ENCODE data around the gene PSAP.
"Not testable (repeated sequence)": the region's sequence is repeated elsewhere in the genome, so short reads cannot be mapped to it uniquely, and the experiment has no call there.

PSAP gene

DNA sequence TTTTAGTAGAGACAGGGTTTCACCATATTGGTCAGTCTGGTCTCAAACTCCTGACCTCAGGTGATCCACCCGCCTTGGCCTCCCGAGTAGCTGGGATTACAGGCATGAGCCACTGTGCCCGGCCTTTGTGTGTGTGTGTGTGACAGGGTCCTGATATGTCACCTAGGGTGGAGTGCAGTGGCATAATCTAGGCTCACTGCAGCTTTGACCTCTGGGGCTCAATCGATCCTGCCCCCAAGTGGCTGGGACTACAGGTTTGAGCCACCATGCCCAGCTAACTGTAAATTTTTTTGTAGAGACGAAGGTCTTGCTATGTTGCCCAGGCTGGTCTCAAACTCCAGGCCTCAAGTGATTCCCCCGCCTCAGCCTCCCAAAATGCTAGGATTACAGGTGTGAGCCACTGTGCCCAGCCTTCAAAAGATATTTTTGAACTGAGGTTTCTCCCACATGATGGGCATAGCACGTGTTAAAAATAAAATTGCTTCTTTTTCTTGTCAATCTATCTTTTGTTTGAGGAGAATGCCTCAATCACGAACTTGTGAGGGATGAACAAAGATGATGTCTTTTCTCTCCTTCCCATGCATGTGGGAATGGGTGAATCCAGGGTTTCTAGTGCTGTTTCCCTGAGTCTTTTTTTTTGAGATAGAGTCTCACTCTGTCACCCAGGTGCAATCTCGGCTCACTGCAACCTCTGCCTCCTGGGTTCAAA lies 30.8 kb upstream of the PSAP start:
- no peaks in the 10 kb centered on the region for H3K9me3 ChIP-seq
- H3K4me1 ChIP-seq = peaks cover 4% of the 10 kb centered on the region
- in situ Hi-C loops (cut with MboI; ENCODE audit: low sequenced_read_pairs) = no loop called here
- DNase-seq (ENCODE audit: low spot score in 2 of 2) = no peak
- no peaks in the 10 kb centered on the region for H3K27me3 ChIP-seq (ENCODE audit: low read depth)
- H3K4me3 ChIP-seq = no peak overlapping the region
- no peaks in the 10 kb centered on the region for H3K36me3 ChIP-seq (replicated peaks)

DNA sequence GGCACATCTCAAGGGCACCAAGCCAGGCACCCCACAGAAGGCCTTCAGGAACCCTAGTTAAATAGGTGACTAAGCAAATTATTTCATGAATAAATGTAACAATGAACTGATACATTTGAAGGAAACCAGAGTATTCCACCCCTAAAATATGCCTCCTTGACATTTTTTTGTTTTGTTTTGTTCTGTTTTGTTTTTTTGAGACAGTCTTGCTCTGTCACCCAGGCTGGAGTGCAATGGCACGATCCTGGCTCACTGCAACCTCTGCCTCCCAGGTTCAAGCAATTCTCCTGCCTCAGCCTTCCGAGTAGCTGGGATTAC lies 30.2 kb upstream of the PSAP start:
- H3K9me3 ChIP-seq; H3K4me3 ChIP-seq; DNase-seq (ENCODE audit: low spot score in 2 of 2); H3K27me3 ChIP-seq (ENCODE audit: low read depth); H3K4me1 ChIP-seq; H3K36me3 ChIP-seq (replicated peaks); in situ Hi-C loops (cut with MboI; ENCODE audit: low sequenced_read_pairs): not testable (repeated sequence)

DNA sequence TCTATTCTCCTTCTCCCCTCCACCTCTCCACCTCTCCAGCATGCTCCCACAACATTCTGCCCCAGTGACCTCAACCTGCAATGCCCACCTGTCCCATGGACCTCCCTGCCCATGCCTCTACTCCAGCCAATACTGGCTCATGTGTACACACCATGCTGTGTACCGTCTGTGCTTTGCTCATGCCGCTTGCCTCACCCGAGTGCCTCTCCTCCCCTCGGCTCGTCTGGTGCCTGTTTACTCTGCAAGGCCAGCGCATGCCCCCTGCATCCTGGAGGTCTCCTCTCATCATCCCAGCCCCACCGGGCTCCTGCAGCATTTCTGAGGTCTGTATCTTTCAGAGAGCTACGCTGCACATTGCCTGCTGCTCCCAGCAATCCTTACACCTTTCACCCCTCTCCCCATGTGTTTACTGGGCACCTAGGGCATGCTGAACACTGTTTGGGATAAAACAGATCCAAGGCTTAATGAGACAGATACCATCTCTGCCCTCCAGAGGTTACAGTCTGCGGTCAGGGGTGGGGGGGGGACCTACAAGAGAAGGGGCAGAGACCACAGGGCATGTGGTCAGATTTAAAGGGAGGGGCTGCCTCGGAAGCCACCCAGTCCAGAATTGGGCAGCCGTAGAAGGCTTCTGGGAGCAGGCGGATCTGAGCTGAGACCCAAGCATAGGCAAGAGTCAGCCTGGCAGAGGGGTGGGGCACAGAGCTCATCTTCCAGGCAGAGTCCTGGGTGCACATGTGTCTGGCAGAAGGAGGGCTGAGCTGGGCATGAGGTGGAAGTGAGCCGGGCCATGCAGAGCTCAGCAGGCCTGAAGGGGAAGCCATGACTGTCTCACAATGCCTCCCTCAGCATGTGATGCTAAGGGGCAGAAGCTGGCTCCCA lies 29.6 kb upstream of the PSAP start:
- no peak for DNase-seq (ENCODE audit: low spot score in 2 of 2)
- Histone ChIP-seq H3K4me3 (no peak overlapping the region), H3K36me3 (replicated peaks) (no peaks in the 10 kb centered on the region), H3K4me1 (peaks cover 4% of the 10 kb centered on the region), H3K27me3 (ENCODE audit: low read depth) (no peaks in the 10 kb centered on the region), H3K9me3 (no peaks in the 10 kb centered on the region)
- in situ Hi-C loops (cut with MboI; ENCODE audit: low sequenced_read_pairs) = no loop called here

DNA sequence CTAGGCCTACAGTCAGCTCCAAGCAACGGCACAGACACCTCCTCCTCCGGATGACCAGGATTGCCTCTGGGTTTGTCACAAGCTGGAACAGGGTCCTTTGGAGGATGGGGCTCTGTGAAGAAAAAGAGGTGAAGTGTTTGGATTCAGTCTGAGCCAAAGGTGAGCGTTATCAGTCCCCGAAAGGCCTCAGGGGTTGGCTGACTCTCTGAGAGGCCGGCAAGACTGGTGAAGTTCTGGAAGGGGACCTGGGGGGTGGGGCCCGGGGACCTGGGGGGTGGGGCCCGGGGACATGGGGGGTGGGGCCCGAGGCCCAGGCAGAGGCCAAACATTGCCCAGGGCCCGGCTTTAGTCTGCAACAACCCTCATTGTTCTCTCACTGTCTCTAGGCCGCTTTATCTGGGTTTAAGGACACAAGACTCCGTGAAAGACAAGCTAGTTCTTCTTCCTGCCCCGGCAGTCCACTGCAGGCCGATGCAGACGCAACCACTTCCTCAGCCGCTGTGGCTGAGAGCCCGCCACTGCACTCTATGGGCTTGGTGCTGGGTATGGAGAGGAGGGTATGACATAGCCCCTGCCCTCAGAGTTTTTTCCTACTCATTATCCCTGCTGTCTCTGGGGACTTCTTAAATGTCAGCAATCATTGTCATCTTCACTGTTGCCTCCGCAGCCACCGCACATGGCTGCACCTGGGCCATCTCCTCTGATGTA lies 27.4 kb upstream of the PSAP start:
- H3K36me3 ChIP-seq (replicated peaks) = no peaks in the 10 kb centered on the region
- in situ Hi-C loops (cut with MboI; ENCODE audit: low sequenced_read_pairs) = no loop called here
- no peaks in the 10 kb centered on the region for H3K9me3 ChIP-seq
- H3K27me3 ChIP-seq (ENCODE audit: low read depth) = no peaks in the 10 kb centered on the region
- no peak overlapping the region for H3K4me3 ChIP-seq
- peaks cover 4% of the 10 kb centered on the region for H3K4me1 ChIP-seq
- DNase-seq (ENCODE audit: low spot score in 2 of 2) = peak in 1 of 2 experiments; percentile 28

DNA sequence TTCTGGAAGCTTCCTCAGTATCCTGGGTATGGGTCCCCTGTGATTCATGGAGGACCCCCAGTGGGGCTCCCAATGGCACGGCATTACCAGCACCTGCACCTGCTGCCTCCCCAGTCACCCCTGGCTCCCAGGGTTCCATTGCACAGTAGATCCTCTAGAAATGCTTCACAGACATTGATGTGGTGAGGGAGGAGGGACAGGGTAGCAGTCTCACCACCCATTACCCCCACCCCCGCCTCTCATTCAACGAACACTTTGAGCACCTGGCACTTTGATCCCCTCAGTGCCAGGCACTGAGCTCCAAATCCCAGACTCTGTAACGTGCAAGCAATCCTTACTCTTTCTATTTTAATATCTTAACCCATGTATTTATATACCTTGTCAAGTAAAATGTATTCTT lies 26.8 kb upstream of the PSAP start:
- Histone ChIP-seq H3K4me1 (peaks cover 4% of the 10 kb centered on the region), H3K36me3 (replicated peaks) (no peaks in the 10 kb centered on the region), H3K4me3 (no peak overlapping the region), H3K9me3 (no peaks in the 10 kb centered on the region), H3K27me3 (ENCODE audit: low read depth) (no peaks in the 10 kb centered on the region)
- DNase-seq (ENCODE audit: low spot score in 2 of 2) = no peak
- in situ Hi-C loops (cut with MboI; ENCODE audit: low sequenced_read_pairs) = no loop called here

DNA sequence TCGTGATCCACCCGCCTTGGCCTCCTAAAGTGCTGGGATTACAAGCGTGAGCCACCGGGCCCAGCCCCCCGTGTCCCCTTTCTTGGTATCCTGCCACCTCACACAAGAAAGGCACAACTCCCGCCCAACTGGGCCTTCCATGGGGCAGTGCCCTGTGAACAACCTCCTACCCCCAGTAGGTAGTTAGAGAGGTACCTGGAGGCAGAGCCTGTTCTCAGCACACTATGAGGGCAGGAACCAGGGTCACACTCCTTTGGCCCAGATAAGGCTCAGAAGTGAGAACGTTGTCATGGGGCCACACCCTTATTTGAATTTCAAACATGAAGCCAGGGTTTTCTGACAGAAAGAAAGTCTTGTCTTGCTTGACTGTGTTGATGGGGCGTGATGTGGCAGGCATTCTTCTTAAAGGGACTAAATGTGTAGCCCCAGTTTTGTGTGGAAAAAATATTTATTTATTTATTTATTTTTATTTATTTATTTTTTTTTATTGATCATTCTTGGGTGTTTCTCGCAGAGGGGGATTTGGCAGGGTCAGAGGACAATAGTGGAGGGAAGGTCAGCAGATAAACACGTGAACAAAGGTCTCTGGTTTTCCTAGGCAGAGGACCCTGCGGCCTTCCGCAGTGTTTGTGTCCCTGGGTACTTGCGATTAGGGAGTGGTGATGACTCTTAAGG lies 23.8 kb upstream of the PSAP start:
- H3K9me3 ChIP-seq; in situ Hi-C loops (cut with MboI; ENCODE audit: low sequenced_read_pairs); H3K27me3 ChIP-seq (ENCODE audit: low read depth); DNase-seq (ENCODE audit: low spot score in 2 of 2); H3K4me3 ChIP-seq; H3K36me3 ChIP-seq (replicated peaks); H3K4me1 ChIP-seq: not testable (repeated sequence)

DNA sequence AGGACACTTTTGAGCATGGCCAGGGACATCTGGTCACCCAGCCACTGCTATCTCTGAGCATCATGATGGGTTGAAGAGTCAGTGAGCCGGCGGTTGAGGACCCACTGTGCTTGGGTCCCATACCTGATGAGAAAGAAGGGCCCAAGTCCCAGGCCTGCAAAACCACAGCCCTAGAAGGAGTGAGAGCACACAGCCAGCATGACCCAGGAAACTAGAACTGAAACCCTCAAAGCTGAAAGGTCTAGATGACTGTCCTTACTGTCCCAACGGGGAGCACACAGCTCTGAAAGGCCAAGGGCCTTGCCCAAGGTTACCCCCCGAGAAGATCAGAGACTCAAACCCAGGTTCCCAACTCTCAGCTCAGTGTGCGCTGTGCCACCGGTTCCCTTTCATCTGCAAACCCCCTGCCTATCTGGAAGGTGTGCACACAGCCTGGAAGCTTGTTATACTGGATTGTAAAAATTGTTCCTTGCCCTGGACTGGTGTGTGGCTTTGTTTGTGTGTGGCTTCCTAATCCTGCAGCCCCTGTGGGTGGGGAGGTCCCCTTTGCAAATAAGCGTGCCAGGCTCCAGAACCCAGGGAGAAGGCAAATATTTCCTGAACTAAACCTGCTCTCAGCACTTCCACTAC lies 22.6 kb upstream of the PSAP start:
- H3K36me3 ChIP-seq (replicated peaks) = no peaks in the 10 kb centered on the region
- H3K4me1 ChIP-seq = peaks cover 4% of the 10 kb centered on the region
- DNase-seq (ENCODE audit: low spot score in 2 of 2) = no peak
- no peaks in the 10 kb centered on the region for H3K9me3 ChIP-seq
- H3K27me3 ChIP-seq (ENCODE audit: low read depth) = no peaks in the 10 kb centered on the region
- in situ Hi-C loops (cut with MboI; ENCODE audit: low sequenced_read_pairs) = no loop called here
- H3K4me3 ChIP-seq = no peak overlapping the region

DNA sequence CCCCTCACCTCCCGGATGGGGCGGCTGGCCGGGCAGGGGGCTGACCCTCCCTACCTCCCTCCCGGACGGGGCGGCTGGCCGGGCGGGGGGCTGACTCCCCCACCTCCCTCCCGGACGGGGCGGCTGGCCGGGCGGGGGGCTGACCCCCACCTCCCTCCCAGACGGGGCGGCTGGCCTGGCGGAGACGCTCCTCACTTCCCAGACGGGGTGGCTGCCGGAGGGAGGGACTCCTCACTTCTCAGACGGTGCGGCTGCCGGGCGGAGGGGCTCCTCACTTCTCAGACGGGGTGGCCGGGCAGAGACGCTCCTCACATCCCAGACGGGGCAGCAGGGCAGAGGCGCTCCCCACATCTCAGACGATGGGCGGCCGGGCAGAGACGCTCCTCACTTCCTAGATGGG lies 18.6 kb upstream of the PSAP start:
- in situ Hi-C loops (cut with MboI; ENCODE audit: low sequenced_read_pairs); H3K4me1 ChIP-seq: not testable (repeated sequence)

DNA sequence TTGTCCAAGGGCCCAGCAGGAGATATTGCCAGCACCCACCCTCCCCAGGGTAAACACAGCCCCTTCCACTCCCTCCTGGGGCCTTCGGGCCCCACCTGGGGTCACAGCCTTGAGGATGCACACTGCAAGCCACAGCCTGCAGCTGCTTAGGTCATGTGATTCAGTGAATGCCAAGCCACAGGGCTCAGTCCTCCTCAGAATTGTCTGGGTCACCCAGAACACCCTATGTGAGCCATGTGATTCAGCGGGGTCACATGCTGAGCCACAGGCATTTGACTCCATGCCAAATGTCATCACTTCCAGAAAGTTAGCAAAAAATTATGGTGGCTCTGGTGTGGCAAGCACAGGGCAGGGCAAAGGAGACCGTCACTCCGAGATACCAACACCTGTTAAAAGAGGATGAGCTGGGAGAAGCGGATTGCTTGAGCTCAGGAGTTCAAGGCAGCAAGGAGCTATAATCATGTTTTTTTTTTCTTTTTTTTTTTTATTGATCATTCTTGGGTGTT lies 17.2 kb upstream of the PSAP start:
- H3K4me1 ChIP-seq = no peaks in the 10 kb centered on the region
- DNase-seq (ENCODE audit: low spot score in 2 of 2) = no peak
- no peak overlapping the region for H3K4me3 ChIP-seq
- no peaks in the 10 kb centered on the region for H3K27me3 ChIP-seq (ENCODE audit: low read depth)
- in situ Hi-C loops (cut with MboI; ENCODE audit: low sequenced_read_pairs) = no loop called here
- H3K9me3 ChIP-seq = no peaks in the 10 kb centered on the region
- H3K36me3 ChIP-seq (replicated peaks) = no peaks in the 10 kb centered on the region

More for the DNA sequence above, 18.6 kb upstream of the PSAP start:
- not testable (repeated sequence) for DNase-seq (ENCODE audit: low spot score in 2 of 2); H3K27me3 ChIP-seq (ENCODE audit: low read depth); H3K4me3 ChIP-seq; H3K36me3 ChIP-seq (replicated peaks); H3K9me3 ChIP-seq

DNA sequence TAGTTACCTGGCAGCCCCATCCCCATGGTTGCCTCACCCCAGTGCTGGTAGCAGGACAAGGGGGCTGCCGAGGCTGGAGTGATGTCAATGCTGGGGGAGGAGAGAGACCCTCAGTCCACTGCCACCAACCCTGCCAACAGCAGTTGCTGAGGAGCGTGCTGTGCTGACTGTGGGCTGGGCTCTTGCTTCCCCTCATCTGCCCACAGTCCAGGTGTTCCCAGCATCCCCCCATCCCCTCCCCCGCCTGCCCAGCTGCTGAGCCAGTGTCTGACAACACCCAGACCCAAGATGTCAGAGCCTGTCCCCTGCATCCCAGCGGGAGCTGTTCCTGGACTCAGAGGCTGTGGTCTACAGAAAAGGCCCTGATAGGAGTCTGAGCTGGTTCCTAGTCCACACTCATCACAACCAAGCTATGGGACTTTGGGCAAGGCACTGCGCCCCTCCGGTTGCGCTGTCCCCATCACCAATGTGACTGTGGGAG lies 14.6 kb upstream of the PSAP start:
- H3K27me3 ChIP-seq (ENCODE audit: low read depth) = no peaks in the 10 kb centered on the region
- in situ Hi-C loops (cut with MboI; ENCODE audit: low sequenced_read_pairs) = no loop called here
- no peak overlapping the region for H3K4me3 ChIP-seq
- no peaks in the 10 kb centered on the region for H3K9me3 ChIP-seq
- DNase-seq (ENCODE audit: low spot score in 2 of 2) = no peak
- peaks cover 9% of the 10 kb centered on the region for H3K4me1 ChIP-seq
- no peaks in the 10 kb centered on the region for H3K36me3 ChIP-seq (replicated peaks)

DNA sequence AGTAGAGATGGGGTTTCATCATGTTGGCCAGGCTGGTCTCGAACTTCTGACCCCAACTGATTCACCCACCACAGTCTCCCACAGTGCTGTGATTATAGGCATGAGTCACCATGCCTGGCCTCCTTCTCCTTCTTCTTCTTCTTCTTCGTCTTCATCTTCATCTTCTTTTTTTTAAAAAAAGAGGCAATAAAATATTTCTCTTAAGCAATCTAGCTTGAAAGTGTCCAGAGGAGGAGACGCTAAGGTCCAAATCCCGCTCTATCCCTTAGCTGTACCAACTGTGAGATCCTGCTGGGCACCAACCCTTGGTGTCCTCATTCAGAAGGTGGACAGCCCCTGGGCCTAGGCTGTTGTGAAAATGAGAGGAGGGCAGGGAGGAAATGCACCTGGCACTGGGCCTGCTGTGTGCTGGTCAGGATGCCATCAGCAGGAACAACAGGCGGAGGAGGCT lies 13.9 kb upstream of the PSAP start:
- no peak overlapping the region for H3K4me3 ChIP-seq
- no peaks in the 10 kb centered on the region for H3K36me3 ChIP-seq (replicated peaks)
- H3K4me1 ChIP-seq = peaks cover 16% of the 10 kb centered on the region
- in situ Hi-C loops (cut with MboI; ENCODE audit: low sequenced_read_pairs) = no loop called here
- DNase-seq (ENCODE audit: low spot score in 2 of 2) = no peak
- no peaks in the 10 kb centered on the region for H3K27me3 ChIP-seq (ENCODE audit: low read depth)
- no peaks in the 10 kb centered on the region for H3K9me3 ChIP-seq

DNA sequence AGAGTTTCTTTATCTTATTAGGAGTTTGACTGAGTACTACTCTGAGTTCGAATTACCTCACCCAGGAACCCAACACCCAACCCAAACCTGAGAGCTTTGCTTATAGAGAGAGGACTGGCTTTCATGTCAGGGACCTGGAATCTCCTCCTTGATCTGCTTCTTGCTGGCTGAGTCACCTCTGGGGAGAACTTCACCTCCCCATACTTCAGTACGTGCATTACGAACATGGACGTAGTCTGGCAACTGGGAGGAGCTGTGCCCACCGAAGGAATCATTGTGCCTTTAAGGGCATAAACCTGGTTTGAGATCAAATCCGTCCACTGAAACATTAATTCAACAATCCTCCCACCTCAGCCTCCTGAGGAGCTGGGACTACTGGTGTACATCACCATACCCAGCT lies 12.2 kb upstream of the PSAP start:
- Histone ChIP-seq H3K9me3 (no peaks in the 10 kb centered on the region), H3K27me3 (ENCODE audit: low read depth) (no peaks in the 10 kb centered on the region), H3K36me3 (replicated peaks) (no peaks in the 10 kb centered on the region), H3K4me1 (peaks cover 22% of the 10 kb centered on the region), H3K4me3 (no peak overlapping the region)
- no peak for DNase-seq (ENCODE audit: low spot score in 2 of 2)
- in situ Hi-C loops (cut with MboI; ENCODE audit: low sequenced_read_pairs) = no loop called here
